Activated B cell treated with CpG ODN at 0.5 μM for 24 hours (primary cell): Measurements from ENCODE around the gene VPS16. TPM values are rescaled to one million over a fixed set of nuclear protein-coding genes. Genes with fewer than 3 reads are reported as not detected.

ENCODE experiments used
- ATAC-seq: fragments of 200-7000 bp; cut with Tn5 transposase; one replicate; pipeline ENCODE4 v1.10.0; 2021; ENCODE audit warnings: low read depth, mild to moderate bottlenecking, moderate library complexity
- CTCF ChIA-PET: fragments of 350-600 bp; sonication (Branson Sonifier 250); formaldehyde crosslinking; loops from one replicate; lab custom pipeline; 2021; ENCODE audit warnings: antibody characterized with exemption; lab: Charles Lee
- POLR2A ChIA-PET: fragments of 350-600 bp; sonication (Branson Sonifier 250); formaldehyde crosslinking; loops from one replicate; lab custom pipeline; 2021; ENCODE audit warnings: antibody characterized with exemption; lab: Charles Lee
- DNase-seq: peaks from one replicate; pipeline ENCODE4 v3.0.0; 2022
- H3K27ac Mint-ChIP-seq: one replicate; pipeline ENCODE4 v1.8.0; 2020; ENCODE audit warnings: mixed read lengths
- H3K27me3 Mint-ChIP-seq: one replicate; pipeline ENCODE4 v1.8.0; 2021; ENCODE audit warnings: mixed read lengths
- H3K36me3 Mint-ChIP-seq: one replicate; pipeline ENCODE4 v1.8.0; 2021; ENCODE audit warnings: low read depth, mixed read lengths
- H3K4me1 Mint-ChIP-seq: one replicate; pipeline ENCODE4 v1.8.0; 2021; ENCODE audit warnings: mixed read lengths
- H3K4me3 Mint-ChIP-seq: one replicate; pipeline ENCODE4 v1.8.0; 2020; ENCODE audit warnings: mild to moderate bottlenecking, mixed read lengths
- H3K9me3 Mint-ChIP-seq: one replicate; pipeline ENCODE4 v1.8.0; 2020; ENCODE audit warnings: mixed read lengths
- CTCF ChIP-seq: fragments of 200-600 bp; IDR thresholded peaks from one replicate; pipeline ENCODE4 v1.8.0; 2022; ENCODE audit warnings: antibody characterized with exemption, mild to moderate bottlenecking
- intact Hi-C: fragments of 100-400 bp; cut with micrococcal nuclease; formaldehyde crosslinking; loops from one replicate; pipeline ENCODE4 v1.15.1; 2024
- total RNA-seq: library from RNA; stranded (reverse); gene quantifications from 2 replicates; pipeline ENCODE4 v1.2.3, GENCODE V29; 2022

VPS16 gene
- total RNA-seq, 1 donor from 2014 or later, result 54.7 TPM

- CTCF ChIA-PET, result no interaction called here
Measured at GRCh38 chr20:2849529-2849928, 9.0 kb downstream of the VPS16 start.

GRCh38 chr20:2851086-2851485 lies 10.5 kb downstream of the VPS16 start:
- TF ChIP-seq CTCF, result no peak
- H3K27ac Mint-ChIP-seq, result no peak overlapping the region
- H3K9me3 Mint-ChIP-seq, result no peaks in the 10 kb centered on the region
- intact Hi-C loops, result no loop called here
- peaks cover 14% of the 10 kb centered on the region for H3K36me3 Mint-ChIP-seq
- DNase-seq (no peak), ATAC-seq (no peak)
- ChIA-PET CTCF (no interaction called here), POLR2A (no interaction called here)
- H3K27me3 Mint-ChIP-seq, result no peaks in the 10 kb centered on the region
- no peak overlapping the region for H3K4me3 Mint-ChIP-seq
- peaks cover 11% of the 10 kb centered on the region for H3K4me1 Mint-ChIP-seq

More at GRCh38 chr20:2849529-2849928, 9.0 kb downstream of the VPS16 start:
- Mint-ChIP-seq H3K36me3 (peaks cover 14% of the 10 kb centered on the region), H3K4me1 (peaks cover 11% of the 10 kb centered on the region), H3K9me3 (no peaks in the 10 kb centered on the region), H3K27ac (no peak overlapping the region), H3K27me3 (no peaks in the 10 kb centered on the region), H3K4me3 (no peak overlapping the region)
- intact Hi-C loops, result loop anchor here (10.0 kb wide), 2 partner anchors 155 to 375 kb away; partner anchors contain the start of genes EBF4 and SNRPB
- ATAC-seq (no peak), DNase-seq (no peak)
- POLR2A ChIA-PET, result interaction anchor here (0.7 to 1.7 kb wide), 2 partner anchors 9 to 120 kb away, joined by 4 to 5 read pairs; partner anchors contain the start of gene VPS16
- TF ChIP-seq CTCF, result no peak

DNA sequence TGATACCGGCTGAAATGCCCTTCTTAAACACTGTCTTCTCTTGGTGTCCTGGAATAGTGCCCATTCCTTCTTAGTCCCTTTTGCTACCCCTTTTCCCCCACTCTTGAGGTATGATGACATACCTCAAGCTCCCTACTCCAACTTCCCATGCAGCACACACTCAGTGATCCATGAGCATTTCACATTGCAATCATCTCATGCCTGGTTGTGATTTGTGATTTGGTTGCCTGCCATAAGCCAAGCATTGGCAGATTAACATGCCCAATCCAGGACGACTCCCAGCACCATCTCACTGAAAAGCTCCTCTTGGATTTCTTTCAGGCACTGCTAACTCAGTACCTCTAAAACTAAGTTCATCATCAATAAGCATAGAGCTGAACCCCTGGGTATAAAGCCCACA lies 18.0 kb downstream of the VPS16 start:
- no peak overlapping the region for H3K27ac Mint-ChIP-seq
- CTCF ChIA-PET, result no interaction called here

GRCh38 chr20:2859330-2860121 lies 19.0 kb downstream of the VPS16 start:
- Mint-ChIP-seq H3K4me3 (no peak overlapping the region), H3K27me3 (no peaks in the 10 kb centered on the region), H3K36me3 (peaks cover 23% of the 10 kb centered on the region), H3K27ac (no peak overlapping the region), H3K9me3 (no peaks in the 10 kb centered on the region), H3K4me1 (no peaks in the 10 kb centered on the region)
- CTCF ChIA-PET, result no interaction called here
- no peak for TF ChIP-seq CTCF
- intact Hi-C loops, result no loop called here
- POLR2A ChIA-PET, result no interaction called here
- ATAC-seq (no peak), DNase-seq (no peak)

More for the DNA sequence above, 18.0 kb downstream of the VPS16 start:
- POLR2A ChIA-PET, result no interaction called here
- H3K9me3 Mint-ChIP-seq, result no peaks in the 10 kb centered on the region
- H3K4me1 Mint-ChIP-seq, result no peaks in the 10 kb centered on the region
- TF ChIP-seq CTCF, result no peak
- ATAC-seq, result no peak
- H3K4me3 Mint-ChIP-seq, result no peak overlapping the region
- H3K36me3 Mint-ChIP-seq, result peaks cover 19% of the 10 kb centered on the region
- intact Hi-C loops, result no loop called here
- DNase-seq, result no peak
- no peaks in the 10 kb centered on the region for H3K27me3 Mint-ChIP-seq

GRCh38 chr20:2864626-2865025 lies 24.1 kb downstream of the VPS16 start:
- no peak for DNase-seq
- H3K4me3 Mint-ChIP-seq, result no peak overlapping the region
- CTCF ChIA-PET, result no interaction called here
- POLR2A ChIA-PET, result interaction anchor here (1.3 kb wide), 1 partner anchor 24 kb away, joined by 3 read pairs; the partner anchor contains the start of genes PCED1A and VPS16
- no peak for TF ChIP-seq CTCF
- no peak for ATAC-seq
- intact Hi-C loops, result no loop called here
- no peak overlapping the region for H3K27ac Mint-ChIP-seq
- H3K36me3 Mint-ChIP-seq, result peaks cover 41% of the 10 kb centered on the region
- H3K9me3 Mint-ChIP-seq, result no peaks in the 10 kb centered on the region
- no peaks in the 10 kb centered on the region for H3K27me3 Mint-ChIP-seq
- H3K4me1 Mint-ChIP-seq, result no peaks in the 10 kb centered on the region
